ENCODE results near the gene CDYL.

DNA sequence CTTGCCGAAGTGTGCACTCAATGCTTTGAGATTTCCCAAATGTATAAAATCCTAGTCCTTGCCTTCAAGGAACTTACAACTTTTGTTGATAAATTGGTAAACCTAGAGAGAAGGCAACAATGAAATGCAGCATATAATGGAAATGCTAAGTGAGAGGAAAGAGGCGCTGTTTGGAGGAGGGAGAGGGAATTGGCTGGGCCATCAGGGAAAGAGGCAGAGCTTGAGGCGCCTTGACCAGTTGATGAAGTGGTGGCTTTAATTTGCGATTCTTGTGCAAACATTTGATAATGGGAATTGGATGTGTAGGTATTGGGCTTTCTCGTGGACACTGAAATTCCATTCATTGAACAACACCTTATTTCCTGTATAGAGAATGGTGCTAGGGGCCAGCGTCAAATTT, 1.9 kb upstream of the CDYL start:
- TF ChIP-seq, protein P1, sequence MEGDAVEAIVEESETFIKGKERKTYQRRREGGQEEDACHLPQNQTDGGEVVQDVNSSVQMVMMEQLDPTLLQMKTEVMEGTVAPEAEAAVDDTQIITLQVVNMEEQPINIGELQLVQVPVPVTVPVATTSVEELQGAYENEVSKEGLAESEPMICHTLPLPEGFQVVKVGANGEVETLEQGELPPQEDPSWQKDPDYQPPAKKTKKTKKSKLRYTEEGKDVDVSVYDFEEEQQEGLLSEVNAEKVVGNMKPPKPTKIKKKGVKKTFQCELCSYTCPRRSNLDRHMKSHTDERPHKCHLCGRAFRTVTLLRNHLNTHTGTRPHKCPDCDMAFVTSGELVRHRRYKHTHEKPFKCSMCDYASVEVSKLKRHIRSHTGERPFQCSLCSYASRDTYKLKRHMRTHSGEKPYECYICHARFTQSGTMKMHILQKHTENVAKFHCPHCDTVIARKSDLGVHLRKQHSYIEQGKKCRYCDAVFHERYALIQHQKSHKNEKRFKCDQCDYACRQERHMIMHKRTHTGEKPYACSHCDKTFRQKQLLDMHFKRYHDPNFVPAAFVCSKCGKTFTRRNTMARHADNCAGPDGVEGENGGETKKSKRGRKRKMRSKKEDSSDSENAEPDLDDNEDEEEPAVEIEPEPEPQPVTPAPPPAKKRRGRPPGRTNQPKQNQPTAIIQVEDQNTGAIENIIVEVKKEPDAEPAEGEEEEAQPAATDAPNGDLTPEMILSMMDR (IDR thresholded peaks at IDR 0.05; ENCODE audit: insufficient read depth, low read length, poor library complexity, severe bottlenecking), result no peak
- no peak for TF ChIP-seq EZH2phosphoT487 (conservative IDR thresholded peaks at IDR 0.05; ENCODE audit: low read length)

All from SU-DHL-6 (cell line).